HG03025 (cell line): ENCODE measurements around the gene HSD17B4.
A peak's percentile ranks its signal among the peaks of the same experiment; 100 is the strongest.
"Not testable (repeated sequence)": the region's sequence is repeated elsewhere in the genome, so short reads cannot be mapped to it uniquely, and the experiment has no call there.

Source experiments
- ATAC-seq: cut with Tn5 transposase; IDR thresholded peaks from one replicate; pipeline ENCODE4 v1.9.1; 2021; ENCODE audit warnings: mild to moderate bottlenecking, moderate library complexity; ENCODE audit not compliant: unreplicated experiment, low FRiP score

HSD17B4 gene

DNA sequence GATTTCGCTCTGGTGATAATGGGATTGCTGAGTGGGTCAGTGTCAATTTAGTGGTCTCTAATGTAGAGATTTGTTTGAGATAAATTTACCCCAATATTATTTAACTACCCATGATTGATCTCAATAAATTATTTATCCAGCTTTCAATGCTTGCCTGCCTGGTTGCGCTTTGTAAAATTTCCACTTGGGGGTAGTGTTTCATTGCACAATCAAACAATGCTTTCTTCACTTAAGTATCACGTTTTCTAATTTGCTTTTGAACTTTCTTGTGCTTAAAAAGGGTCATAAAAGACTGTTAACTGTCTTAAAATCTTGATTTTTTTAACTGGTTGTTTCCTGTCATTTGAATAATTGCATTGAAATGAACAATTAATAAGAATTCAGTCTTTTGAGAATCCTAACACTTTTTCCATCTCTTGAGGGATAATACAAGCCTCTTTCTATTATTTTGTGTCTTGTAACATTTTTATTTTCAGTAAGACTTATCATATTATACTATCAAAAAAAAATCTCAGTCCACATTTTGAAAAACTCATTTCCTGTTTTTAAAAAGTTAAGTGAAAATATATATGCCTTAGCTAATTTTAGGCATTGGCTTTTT is 18.7 kb downstream of the HSD17B4 start:
- peak; percentile 35 for ATAC-seq

DNA sequence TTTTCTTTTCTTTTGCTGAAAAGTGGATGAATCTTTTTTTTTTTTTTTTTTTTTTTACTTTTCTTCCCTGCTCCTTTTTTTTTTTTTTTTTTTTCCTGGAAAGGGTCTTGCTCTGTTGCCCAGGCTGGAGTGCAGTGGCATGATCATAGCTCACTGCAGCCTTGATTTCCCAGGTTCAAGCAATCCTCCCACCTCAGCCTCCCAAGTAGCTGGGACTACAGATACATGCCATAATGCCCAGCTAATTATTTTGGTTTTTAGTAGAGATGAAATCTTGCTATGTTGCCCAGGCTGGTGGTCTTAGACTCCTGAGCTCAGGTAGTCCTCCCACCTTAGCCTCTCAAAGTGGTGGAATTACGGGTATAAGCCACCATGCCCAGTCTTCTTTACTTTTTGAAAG is 20.9 kb downstream of the HSD17B4 start:
- ATAC-seq: no peak

DNA sequence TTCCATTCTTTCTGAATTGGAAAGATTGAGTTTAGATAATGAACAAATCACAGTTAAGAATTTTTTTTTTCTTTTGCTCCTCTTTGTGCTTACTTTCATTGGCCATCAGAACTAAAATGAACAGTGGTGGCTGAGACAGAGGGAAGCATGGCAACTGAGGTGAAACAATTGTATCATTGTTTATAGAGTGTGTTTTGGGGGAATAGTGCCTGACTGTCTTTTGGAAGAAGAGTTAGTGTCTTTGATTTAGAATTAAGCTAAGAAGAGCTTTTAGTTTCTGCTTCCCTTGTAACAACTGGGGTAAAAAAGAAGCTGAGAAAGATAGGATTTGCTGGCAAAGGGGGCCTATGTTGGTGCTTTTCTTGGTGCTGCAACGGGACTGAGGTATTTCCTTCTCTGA is 24.0 kb downstream of the HSD17B4 start:
- no peak for ATAC-seq

- ATAC-seq: no peak
These were observed 26.5 kb downstream of the HSD17B4 start for GRCh38 chr5:119478781-119479180.

GRCh38 chr5:119480629-119481028 is 28.3 kb downstream of the HSD17B4 start:
- ATAC-seq: not testable (repeated sequence)

DNA sequence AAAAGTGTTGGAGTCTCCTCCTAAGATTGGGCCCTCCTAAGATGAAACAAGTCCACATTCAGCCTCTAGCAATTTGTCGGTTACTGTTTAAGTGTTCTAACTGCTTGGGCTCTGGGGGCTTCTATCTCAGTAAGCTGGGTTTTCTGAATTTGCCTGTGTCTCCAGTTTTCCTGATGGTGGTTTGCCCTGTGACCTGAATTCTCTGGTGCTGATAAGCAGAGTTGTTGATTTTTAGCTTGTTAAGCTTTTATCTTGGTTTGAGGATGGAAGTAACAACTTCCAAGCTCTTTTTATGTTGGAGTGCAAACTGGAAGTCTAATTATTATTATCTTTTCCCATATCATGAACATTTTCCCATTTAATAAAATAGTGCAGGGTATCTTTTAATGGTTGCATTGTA is 30.9 kb downstream of the HSD17B4 start:
- no peak for ATAC-seq

DNA sequence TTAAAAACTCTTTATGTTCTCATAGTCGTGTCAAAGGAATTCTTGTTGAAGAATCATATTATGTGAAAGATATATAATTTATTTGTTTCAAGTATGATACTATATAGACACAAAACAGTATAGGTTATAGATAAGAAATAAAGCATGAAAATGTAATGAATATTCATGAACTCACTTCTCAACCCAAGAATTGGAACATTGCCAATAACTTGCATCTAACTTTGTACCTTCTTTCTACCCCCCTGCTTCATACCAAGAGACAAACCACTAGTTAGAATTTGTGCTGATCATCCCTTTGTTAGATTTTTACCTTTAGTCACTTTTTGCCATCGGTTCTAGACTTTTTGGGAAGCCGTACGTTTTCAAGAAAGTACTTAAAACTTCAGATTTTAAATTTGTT is 32.6 kb downstream of the HSD17B4 start:
- no peak for ATAC-seq

- ATAC-seq: no peak
These were observed 49.4 kb downstream of the HSD17B4 start for GRCh38 chr5:119501671-119502179.

- not testable (repeated sequence) for ATAC-seq
These were observed 51.6 kb downstream of the HSD17B4 start for GRCh38 chr5:119503939-119504338.

DNA sequence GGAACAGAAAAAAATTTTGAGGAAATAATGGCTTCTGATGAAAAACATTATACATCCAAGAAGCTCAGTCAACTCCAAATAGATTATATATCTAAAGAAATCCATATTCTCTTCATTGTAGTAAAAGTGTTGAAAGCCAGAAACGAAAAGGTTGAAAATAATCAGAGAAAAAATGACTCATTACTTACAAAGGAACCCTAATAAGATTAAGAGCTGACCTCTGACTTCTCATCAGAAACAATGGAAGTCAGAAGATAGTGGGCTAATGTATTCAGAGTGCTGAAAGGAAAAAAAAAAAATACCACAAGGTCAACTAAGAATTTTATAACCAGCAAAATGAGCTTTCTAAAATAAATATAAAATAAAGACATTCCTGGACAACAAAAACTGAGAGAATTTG is 60.0 kb downstream of the HSD17B4 start:
- no peak for ATAC-seq

DNA sequence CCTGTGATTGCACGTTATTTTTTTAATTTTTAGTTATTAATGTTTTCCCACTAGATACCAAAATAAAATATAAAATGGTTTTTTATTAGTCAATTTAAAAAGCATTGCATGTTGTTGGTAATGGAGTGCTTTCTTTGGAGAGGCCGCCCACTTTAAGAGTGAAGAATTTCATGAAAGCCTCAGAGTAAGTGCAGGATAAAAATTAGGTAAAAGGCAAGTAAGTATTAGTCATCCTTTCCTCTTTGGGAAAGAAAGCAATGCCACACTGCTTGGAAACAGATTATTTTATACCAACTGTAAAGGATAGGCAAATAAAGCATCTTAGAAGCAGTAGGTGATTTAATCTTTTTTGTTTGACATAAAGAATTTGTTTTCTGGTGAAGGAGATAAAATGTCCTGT is 62.9 kb downstream of the HSD17B4 start:
- no peak for ATAC-seq

- ATAC-seq: not testable (repeated sequence)
These were observed 64.8 kb downstream of the HSD17B4 start for GRCh38 chr5:119517115-119517514.

- no peak for ATAC-seq
These were observed 68.9 kb downstream of the HSD17B4 start for GRCh38 chr5:119521232-119521631.

DNA sequence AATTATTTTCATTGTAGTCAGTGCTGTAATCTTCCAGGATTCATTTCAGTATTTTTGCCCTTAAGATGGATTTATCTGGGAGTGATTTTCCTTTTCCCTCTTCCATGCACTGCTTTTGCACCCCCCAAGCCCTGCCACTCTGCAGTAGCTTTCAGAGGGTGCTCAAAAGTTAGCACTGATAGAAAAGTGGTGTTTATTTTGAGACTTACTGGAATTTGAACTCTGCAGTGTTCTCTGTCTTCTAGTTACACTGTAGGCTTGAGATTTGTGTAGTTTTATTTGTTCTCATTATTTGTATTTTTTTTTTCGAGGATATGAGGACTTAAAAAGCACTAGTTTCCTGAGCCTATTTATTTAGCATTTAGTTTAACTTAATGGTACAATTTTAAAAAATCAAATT is 70.5 kb downstream of the HSD17B4 start:
- ATAC-seq: no peak

DNA sequence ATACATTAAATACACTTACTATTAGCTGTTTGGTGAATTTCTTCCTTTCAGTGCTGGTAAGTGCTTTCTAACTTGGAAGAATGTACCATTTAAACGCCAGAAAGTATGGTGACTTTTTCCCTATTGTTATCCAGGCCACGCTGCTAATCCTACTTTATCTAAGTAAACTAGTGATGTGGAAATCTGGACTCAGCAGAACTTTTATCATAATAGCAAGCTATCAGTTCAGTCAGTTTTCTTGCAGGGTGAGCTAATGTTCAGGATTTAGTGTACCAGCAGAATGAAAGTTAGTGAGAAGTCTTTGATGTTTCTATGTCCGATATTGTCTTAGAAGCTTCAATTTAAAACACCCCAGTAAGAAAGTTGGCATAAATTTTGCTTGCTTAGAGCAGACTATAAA is 72.2 kb downstream of the HSD17B4 start:
- ATAC-seq: no peak

DNA sequence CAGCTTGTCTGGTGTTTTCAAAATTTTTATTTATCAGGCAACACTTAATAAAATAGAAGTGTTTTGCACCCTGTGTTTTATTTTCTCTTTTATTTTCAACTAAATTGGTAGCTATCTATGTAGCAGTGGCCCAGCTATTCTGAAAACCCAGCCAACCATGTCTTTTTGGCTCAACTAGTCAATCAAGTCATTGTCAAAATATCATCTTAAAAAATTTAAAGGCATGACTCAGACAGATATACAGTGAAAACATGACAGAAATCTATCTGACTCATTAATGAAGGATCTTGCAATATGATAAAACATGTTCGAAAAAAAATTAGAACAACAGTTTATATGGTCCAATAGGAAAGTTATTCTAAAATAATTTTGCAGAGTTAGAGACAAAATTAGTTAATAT is 75.1 kb downstream of the HSD17B4 start:
- no peak for ATAC-seq

DNA sequence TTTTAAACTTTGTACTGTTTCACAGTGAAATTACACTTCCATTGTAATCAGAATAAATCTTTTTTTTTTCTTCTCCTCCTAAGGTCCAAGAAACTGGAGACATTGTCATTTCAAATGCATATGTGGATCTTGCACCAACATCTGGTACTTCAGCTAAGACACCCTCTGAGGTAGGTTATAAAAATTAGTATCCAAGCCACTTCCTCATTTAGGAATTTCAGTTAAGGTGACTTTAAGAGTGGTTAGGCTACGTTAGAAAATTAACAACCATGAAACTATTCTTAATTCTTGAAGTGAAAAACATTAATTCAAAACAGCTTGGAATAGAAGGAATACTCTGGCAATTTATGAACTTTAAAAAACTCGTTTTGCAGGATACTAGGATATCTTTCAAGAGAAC is 77.5 kb downstream of the HSD17B4 start:
- ATAC-seq: no peak

DNA sequence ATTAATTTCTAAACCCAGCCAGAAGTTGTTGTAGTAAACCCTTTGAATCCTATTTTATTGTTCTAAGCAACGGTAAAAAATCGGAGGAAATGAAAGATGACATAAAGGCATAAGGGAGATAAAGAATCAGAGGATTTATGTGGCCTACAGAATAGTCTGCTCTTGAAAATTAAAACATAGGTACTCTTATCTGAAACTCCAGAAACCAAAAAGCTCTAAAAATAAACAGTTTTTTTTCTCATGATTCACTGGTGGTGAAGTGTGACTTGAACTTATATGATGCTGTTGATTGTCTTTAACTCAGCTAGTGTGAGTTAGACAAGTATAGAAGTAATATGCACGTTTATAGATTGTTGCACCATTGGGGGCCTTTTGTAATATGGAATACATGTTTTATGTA is 80.3 kb downstream of the HSD17B4 start:
- no peak for ATAC-seq

- peak; percentile 100 for ATAC-seq
These were observed 85.4 kb downstream of the HSD17B4 start for GRCh38 chr5:119537704-119538103.

DNA sequence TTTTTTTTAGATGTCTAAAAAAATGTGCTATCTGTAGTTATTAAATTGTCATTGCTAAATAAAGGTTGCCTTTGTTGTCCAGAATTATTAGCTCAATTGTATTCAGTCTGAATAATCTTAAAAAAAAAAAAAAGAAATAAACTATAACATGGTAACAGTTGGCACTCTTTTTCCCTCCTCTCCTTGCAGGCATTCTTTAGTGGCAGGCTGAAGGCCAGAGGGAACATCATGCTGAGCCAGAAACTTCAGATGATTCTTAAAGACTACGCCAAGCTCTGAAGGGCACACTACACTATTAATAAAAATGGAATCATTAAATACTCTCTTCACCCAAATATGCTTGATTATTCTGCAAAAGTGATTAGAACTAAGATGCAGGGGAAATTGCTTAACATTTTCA is 89.4 kb downstream of the HSD17B4 start:
- ATAC-seq: no peak

DNA sequence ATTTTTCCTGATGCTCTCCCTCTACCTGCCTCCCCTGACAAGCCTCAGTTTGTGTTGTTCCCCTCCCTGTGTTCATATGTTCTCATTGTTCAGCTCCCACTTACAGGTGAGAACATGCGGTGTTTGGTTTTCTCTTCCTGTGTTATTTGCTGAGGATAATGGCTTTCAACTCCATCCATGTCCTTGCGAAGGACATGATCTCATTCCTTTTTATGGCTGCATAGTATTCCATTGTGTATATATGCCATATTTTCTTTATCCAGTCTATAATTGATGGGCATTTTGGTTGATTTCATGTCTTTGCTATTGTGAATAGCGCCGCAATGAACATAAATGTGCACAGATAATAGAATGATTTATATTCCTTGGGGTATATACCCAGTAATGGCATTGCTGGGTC is 99.5 kb downstream of the HSD17B4 start:
- no peak for ATAC-seq

GRCh38 chr5:119554597-119554996 is 102.3 kb downstream of the HSD17B4 start:
- no peak for ATAC-seq

DNA sequence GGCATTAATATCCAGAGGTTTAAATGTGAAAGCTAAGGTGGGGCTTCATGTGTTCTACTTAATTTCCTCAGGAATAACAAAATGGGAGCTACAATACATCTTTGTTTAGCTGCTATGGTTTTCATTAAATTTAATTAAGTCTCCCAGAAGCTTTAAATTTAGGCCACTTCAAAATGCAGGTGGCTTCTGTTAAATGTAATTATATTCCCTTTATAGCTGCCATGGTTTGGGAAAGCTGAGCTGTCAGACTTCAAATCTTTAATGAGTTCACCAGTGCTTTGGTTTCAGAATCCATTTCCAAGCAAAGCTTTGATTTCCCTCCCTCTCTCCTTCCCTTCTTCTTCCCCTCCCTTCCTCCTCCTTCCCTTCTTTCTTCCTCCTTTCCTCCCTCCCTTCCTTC is 118.6 kb downstream of the HSD17B4 start:
- ATAC-seq: no peak
